ENCODE results near the gene SBNO2. TPM values are rescaled to one million over a fixed set of nuclear protein-coding genes. Genes with fewer than 3 reads are reported as not detected.

The SBNO2 gene
- total RNA-seq, 1 donor from 2014 or later, result 120 TPM

GRCh38 chr19:1094978-1095701 lies 78.9 kb downstream of the SBNO2 start, which contains the start of gene POLR2E:
TSS of gene POLR2E (minus strand) at chr19:1095375. CDS start at chr19:1095315, 60 bp downstream.
- peak; percentile 96 to 99 for DNase-seq (ENCODE audit: low spot score in 2 of 2)
- H3K9me3 ChIP-seq, result no peaks in the 10 kb centered on the region
- no peaks in the 10 kb centered on the region for H3K27me3 ChIP-seq
- TF ChIP-seq CTCF (IDR thresholded peaks at IDR 0.05), result no peak
- peaks cover 16 to 17% of the 10 kb centered on the region in 2 donors for H3K36me3 ChIP-seq
- H3K4me1 ChIP-seq, result peaks cover 15 to 29% of the 10 kb centered on the region in 2 donors
- H3K27ac ChIP-seq, result peak within 1 kb of the TSS; percentile 42 to 58
- peak within 1 kb of the TSS; percentile 81 to 96 for H3K4me3 ChIP-seq
- intact Hi-C loops (cut with DNase I), result loop anchor here (1.0 to 2.0 kb wide), 2 partner anchors 55 to 68 kb away; partner anchors contain the start of genes ABCA7 and CNN2

GRCh38 chr19:1094655-1094977 lies 79.5 kb downstream of the SBNO2 start:
- peaks cover 15 to 24% of the 10 kb centered on the region in 2 donors for H3K4me1 ChIP-seq
- intact Hi-C loops (cut with DNase I), result loop anchor here (2.0 kb wide), 1 partner anchor 68 kb away; the partner anchor contains the start of gene CNN2

GRCh38 chr19:1093811-1094553 lies 80.1 kb downstream of the SBNO2 start:
- intact Hi-C loops (cut with DNase I), result loop anchor here (2.0 kb wide), 1 partner anchor 67 kb away; the partner anchor contains the start of gene CNN2
- Histone ChIP-seq H3K27me3 (no peaks in the 10 kb centered on the region), H3K27ac (no peak overlapping the region), H3K9me3 (no peaks in the 10 kb centered on the region), H3K36me3 (peaks cover 22 to 28% of the 10 kb centered on the region in 2 donors), H3K4me3 (peak overlapping the region; percentile 81 to 96), H3K4me1 (peaks cover 12 to 22% of the 10 kb centered on the region in 2 donors)
- TF ChIP-seq CTCF (IDR thresholded peaks at IDR 0.05), result no peak
- DNase-seq (ENCODE audit: low spot score in 2 of 2), result no peak

More at GRCh38 chr19:1094655-1094977, 79.5 kb downstream of the SBNO2 start:
- no peaks in the 10 kb centered on the region for H3K27me3 ChIP-seq
- DNase-seq (ENCODE audit: low spot score in 2 of 2), result no peak
- H3K27ac ChIP-seq, result peak overlapping the region in 1 of 2 donors; percentile 42
- peaks cover 20 to 22% of the 10 kb centered on the region in 2 donors for H3K36me3 ChIP-seq
- no peaks in the 10 kb centered on the region for H3K9me3 ChIP-seq
- no peak for TF ChIP-seq CTCF (IDR thresholded peaks at IDR 0.05)
- peak overlapping the region; percentile 81 to 96 for H3K4me3 ChIP-seq

- intact Hi-C loops (cut with DNase I), result no loop called here
- DNase-seq (ENCODE audit: low spot score in 2 of 2), result no peak
- H3K27me3 ChIP-seq, result no peaks in the 10 kb centered on the region
- peaks cover 11 to 16% of the 10 kb centered on the region in 2 donors for H3K4me1 ChIP-seq
- H3K27ac ChIP-seq, result no peak overlapping the region
- no peak for TF ChIP-seq CTCF (IDR thresholded peaks at IDR 0.05)
- peak overlapping the region in 1 of 2 donors; percentile 96 for H3K4me3 ChIP-seq
- H3K9me3 ChIP-seq, result no peaks in the 10 kb centered on the region
- H3K36me3 ChIP-seq, result peaks cover 26 to 35% of the 10 kb centered on the region in 2 donors
Observed at GRCh38 chr19:1093330-1093729, 80.7 kb downstream of the SBNO2 start.

- H3K4me1 ChIP-seq, result peaks cover 11 to 12% of the 10 kb centered on the region in 2 donors
- H3K36me3 ChIP-seq, result peaks cover 29 to 43% of the 10 kb centered on the region in 2 donors
- TF ChIP-seq CTCF (IDR thresholded peaks at IDR 0.05), result no peak
- intact Hi-C loops (cut with DNase I), result no loop called here
- H3K9me3 ChIP-seq, result no peaks in the 10 kb centered on the region
- H3K27ac ChIP-seq, result no peak overlapping the region
- no peaks in the 10 kb centered on the region for H3K27me3 ChIP-seq
- no peak for DNase-seq (ENCODE audit: low spot score in 2 of 2)
- no peak overlapping the region for H3K4me3 ChIP-seq
Observed at GRCh38 chr19:1091544-1092175, 82.4 kb downstream of the SBNO2 start.
